NCI-H748 treated with DMSO at 0.1 percent for 48 hours (cell line): ENCODE results near the gene PRDX6.
"Not testable (repeated sequence)": the region's sequence is repeated elsewhere in the genome, so short reads cannot be mapped to it uniquely, and the experiment has no call there.

Source experiments
- DNase-seq: peaks from one replicate; lab custom pipeline; 2025; lab: John Stamatoyannopoulos, UW

The PRDX6 gene

GRCh38 chr1:173499729-173500128, 22.6 kb downstream of the PRDX6 start:
- DNase-seq, result no peak

DNA sequence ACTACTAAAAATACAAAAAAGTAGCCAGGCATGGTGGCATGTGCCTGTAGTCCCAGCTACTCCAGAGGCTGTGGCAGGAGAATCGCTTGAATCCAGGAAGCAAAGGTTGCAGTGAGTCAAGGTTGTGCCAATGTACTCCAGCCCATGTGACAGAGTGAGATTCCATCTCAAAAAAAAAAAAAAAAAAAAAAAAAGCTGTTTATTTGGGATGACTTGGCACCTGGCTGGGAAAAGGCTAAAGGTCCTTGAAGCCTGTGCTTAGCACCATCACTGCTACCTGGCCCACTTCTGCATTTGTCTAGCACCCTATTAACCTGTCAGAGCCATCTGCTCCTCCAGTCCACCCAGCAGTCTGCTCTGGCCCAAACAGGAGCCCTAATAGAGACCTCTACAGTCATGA, 25.0 kb downstream of the PRDX6 start:
- no peak for DNase-seq

GRCh38 chr1:173503391-173503790, 26.3 kb downstream of the PRDX6 start:
- DNase-seq, result no peak

DNA sequence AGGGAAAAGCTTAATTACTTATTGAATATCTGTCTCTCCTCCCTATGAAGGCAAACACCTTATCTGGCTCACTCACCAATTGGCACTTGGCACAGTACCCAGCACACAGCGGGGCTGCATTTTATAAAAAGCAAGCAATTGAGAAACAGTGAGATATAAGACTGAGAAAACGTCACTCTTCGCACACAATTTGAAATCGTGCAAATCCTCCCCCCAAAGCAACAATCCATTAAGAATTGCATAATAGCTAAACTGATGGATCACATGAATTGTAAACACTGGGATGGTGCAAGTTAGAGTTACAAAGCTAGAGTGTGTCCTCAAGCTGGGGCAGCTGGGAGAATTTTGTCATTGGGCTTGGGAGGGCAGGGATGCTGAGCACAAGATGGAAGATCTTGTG, 27.1 kb downstream of the PRDX6 start:
- DNase-seq, result no peak

DNA sequence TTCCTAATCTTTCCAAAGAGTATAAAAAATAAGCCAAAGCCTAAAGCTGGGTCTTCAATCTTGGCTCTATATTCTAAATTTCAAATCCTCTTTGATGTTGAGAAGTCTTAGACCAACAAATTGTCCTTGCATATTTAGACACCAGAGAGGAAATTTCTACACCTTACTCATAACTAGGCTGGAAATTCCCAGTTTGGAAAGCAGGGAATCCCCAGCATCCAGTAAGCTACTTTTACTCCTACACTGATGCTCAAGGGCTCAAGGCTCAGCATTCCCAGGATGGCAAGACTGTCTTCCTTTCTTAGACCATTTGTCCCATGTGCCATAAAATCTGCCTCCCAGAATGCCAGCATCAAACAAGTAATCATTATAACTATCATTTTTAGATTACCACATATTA, 28.3 kb downstream of the PRDX6 start:
- DNase-seq, result no peak

DNA sequence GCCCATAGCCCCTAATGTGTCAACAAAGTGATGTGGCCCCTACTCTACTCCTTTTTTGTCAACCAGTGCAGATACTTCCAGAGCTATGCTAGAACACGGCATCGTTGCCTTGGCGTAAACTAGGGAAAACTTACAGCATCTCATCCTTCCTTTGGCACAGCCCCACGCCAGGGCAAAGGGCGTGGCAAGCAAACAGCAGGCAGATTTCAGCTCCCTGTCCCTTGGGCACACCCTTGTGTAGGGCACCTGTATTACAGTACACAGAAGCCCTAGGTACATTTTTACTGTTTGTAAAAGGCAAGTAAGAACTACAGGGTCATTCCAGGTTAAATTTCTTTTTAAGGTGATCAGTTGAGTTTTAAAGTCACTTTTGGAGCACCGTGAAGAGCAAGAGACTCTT, 29.3 kb downstream of the PRDX6 start:
- no peak for DNase-seq

- no peak for DNase-seq
These were observed 30.2 kb downstream of the PRDX6 start for GRCh38 chr1:173507205-173507846.

DNA sequence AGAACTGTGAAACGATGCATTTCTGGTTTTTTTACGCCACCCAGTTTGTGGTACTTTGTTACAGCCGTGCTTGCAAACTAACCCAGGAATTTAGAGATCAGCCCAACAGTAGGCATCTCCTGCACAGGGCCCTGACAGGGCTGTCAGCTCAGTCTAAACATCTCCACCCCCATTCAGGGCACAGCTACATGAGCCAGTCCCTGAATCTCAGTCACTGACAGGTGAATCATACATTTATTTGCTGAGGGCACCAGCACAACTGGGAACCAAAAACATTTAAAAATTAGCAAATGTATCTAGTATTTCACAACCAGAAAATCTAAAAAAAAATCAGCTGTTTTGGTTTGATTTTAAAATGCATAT, 30.7 kb downstream of the PRDX6 start:
- no peak for DNase-seq

- no peak for DNase-seq
These were observed 31.4 kb downstream of the PRDX6 start for GRCh38 chr1:173508541-173508940.

- DNase-seq, result no peak
These were observed 32.7 kb downstream of the PRDX6 start for GRCh38 chr1:173509797-173510196.

GRCh38 chr1:173514503-173514902, 37.4 kb downstream of the PRDX6 start:
- not testable (repeated sequence) for DNase-seq

DNA sequence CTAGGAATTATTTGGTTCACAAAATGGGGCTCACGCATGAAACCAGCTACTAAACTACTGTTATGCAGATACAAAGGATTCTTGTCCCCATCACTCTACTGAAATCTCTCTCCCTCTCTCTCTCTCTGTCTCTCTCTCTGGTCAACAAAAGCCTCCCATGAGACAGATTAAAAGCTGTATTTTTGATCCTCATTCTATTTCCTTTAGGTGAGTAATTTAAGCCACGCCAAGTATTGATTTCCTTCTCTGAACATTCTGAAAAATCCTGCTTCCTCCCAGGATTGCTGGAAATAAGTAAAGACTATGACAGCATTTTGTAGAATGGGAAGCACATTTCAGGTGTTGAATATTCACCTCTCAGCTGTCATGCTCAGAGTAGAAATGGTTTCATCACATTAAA, 43.7 kb downstream of the PRDX6 start:
- DNase-seq, result no peak

DNA sequence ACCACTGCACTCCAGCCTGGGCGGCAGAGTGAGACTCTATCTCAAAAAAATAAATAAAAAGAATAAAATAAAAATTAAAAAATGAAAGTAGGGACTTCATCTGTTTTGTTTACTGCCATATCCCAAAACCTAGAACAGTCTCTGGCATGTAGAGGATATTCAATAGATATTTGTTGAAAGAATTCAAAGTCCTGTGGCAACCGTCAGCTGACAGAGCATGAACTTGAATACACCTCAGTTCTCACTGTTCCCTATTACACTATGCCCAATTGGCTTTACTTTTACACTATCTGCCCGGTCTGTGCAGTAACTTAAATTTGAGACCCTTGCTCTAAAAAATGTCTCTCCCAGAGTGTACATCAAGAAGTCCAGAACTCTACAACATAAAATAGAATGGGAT, 46.2 kb downstream of the PRDX6 start:
- no peak for DNase-seq

DNA sequence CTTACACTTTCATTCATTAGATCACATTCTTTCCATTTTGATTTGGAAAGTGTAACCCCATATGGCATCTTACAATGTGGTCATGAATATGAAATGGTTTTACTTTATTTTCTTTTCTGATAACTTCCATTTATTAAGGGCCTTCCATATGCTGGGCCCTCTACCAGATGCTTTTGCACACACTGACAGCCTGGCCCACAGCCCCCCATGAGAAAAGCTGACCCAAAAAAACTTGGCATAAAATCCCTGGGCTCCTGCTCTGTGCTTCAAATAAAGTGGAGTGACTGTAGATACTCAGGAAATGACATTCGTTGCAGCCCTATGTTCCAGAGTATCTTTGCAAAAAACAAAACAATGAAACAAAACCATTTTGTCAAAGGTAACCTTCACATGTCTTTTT, 48.8 kb downstream of the PRDX6 start:
- no peak for DNase-seq

DNA sequence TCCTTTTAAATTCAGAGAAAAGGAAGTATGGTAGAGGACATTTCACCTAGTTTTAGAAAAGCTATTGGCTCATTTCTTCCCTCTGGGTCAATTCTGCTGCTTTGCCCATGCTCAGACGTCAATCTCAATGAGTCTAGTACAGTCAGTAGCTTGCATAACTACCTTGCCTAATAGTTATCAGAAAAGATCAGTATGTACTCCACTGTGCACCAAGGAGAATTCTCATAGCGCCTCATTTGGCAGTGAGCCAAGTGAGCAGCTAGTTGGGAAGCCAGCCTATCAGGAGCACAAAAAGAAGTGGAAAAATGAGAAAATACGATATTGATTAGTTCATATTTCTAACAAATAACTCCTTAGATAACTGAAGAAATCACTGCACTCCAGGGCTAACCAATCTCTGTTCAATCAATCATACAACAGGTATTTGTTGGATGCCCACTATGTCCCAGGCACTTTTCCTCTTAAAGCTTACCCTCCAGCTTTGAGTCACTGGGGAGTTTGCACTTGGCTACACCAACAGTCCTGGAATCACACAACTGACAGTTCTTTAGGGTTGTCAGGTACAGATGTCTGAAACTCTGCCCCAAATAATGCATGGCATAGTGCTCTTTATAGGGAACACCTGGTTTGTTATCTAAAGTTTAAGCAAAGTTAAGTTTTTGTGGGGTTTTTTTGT, 50.2 kb downstream of the PRDX6 start:
- DNase-seq, result no peak

GRCh38 chr1:173529106-173529505, 52.0 kb downstream of the PRDX6 start:
- no peak for DNase-seq

GRCh38 chr1:173530795-173531693, 53.9 kb downstream of the PRDX6 start:
- no peak for DNase-seq

DNA sequence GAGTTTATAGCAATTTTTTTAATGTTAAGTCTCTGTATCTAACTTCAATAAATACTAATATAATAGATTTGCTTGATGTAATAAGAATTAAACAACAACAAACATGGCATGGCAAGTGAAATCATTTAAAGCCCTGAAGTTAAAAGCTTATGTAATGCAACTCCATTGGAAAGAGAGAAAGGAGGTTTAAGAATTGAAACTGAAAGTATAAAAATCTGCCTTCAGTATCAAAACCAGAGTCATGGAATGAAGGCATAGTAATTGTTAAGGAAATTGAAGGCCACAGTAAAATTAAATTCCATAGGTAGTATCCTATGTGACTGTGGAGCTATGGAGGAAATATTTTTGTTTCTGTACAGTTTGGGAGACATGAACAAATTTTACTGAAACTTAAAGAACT, 55.1 kb downstream of the PRDX6 start:
- DNase-seq, result no peak

DNA sequence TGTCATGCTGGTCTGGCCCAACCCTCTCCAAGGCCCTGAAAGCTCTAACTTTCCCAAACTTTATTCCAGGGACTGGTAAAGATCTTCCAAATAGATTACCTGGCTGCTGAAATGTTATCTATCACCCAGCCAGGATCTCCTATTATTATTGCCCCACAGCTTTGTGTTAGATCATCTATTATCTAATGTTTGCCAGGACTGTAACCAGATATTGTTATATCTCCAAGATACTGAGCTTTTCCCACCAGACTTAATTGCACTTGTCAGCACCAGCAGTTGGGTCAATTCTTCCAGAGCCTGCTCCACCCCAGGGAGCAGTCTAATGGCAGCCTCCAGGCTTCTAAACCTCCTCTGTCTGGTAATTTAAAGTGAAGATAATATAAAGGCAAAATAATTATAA, 59.1 kb downstream of the PRDX6 start:
- DNase-seq, result no peak
